A549 (cell line): ENCODE measurements around the gene LGR4. TPM values are rescaled to one million over a fixed set of nuclear protein-coding genes. Genes with fewer than 3 reads are reported as not detected.

Source experiments
- ATAC-seq, 2 experiments: fragments of 200-7000 bp in 1 of 2; fragments of >200 bp in 1 of 2; cut with Nextera tagmentation in 1 of 2; cut with Tn5 transposase in 1 of 2; 3 replicates each; pipeline versions ENCODE4 v1.8.0 to v1.9.1; 2018 to 2020; ENCODE audit warnings: mild to moderate bottlenecking in 1 of 2, moderate library complexity in 1 of 2
- CTCF ChIA-PET: fragments of 300-600 bp; sonication (Branson Sonifier 250); formaldehyde crosslinking; extraction: SDS; loops from one replicate; lab custom pipeline; 2021; ENCODE audit warnings: antibody characterized with exemption, inconsistent platforms; lab: Yijun Ruan, JAX
- POLR2A ChIA-PET: fragments of 350-600 bp; formaldehyde crosslinking; extraction: SDS; loops from one replicate; lab custom pipeline; 2021; ENCODE audit warnings: antibody characterized with exemption, inconsistent platforms; lab: Yijun Ruan, JAX
- DNase-seq, 2 experiments: peaks; one replicate each; pipeline versions ENCODE4 v3.0.0 to v3.0.0-alpha.2; 2011 to 2016; ENCODE audit warnings: low read depth in 1 of 2, low spot score in 1 of 2
- FAIRE-seq: peaks from 2 replicates; lab custom pipeline; 2011; peaks lifted over from hg19 to GRCh38; lab: Jason Lieb, UNC
- H3K27ac ChIP-seq, 2 experiments: fragments of >200 bp; sonication (Bioruptor Twin); formaldehyde crosslinking; 3 replicates each; pipeline ENCODE4 v1.5.1; 2016 to 2017
- H3K4me1 ChIP-seq: fragments of >200 bp; sonication (Bioruptor Twin); formaldehyde crosslinking; 3 replicates; pipeline ENCODE4 v1.6.1; 2016
- H3K4me2 ChIP-seq: fragments of >200 bp; sonication (Bioruptor Twin); formaldehyde crosslinking; 3 replicates; pipeline ENCODE4 v1.6.1; 2016
- H3K4me3 ChIP-seq: fragments of >200 bp; sonication (Bioruptor Twin); formaldehyde crosslinking; 3 replicates; pipeline ENCODE4 v1.5.1; 2016
- H3K9me3 ChIP-seq: fragments of >200 bp; sonication (Bioruptor Twin); formaldehyde crosslinking; 3 replicates; pipeline ENCODE4 v1.6.1; 2016
- CBX2 ChIP-seq: fragments of 200-600 bp; sonication (generic); IDR thresholded peaks from 2 replicates; pipeline ENCODE4 v1.6.1; 2016; ENCODE audit warnings: low read depth, mild to moderate bottlenecking, borderline replicate concordance
- CBX8 ChIP-seq: fragments of 200-600 bp; sonication (generic); IDR thresholded peaks from 2 replicates; pipeline ENCODE4 v1.6.1; 2016
- CEBPB ChIP-seq, 2 experiments: fragments of >200 bp in 1 of 2; sonication (Bioruptor Twin) in 1 of 2; formaldehyde crosslinking in 1 of 2; IDR thresholded peaks; 2 replicates each; pipeline ENCODE4 v1.6.1; 2012 to 2016
- CHD2 ChIP-seq: fragments of 150-350 bp; IDR thresholded peaks from 2 replicates; pipeline ENCODE4 v1.6.1; 2014; ENCODE audit warnings: low read length; ENCODE audit not compliant: partially characterized antibody
- EHF ChIP-seq: fragments of 250-450 bp; sonication (Bioruptor Pico); IDR thresholded peaks from 2 replicates; pipeline ENCODE4 v1.5.0; 2020; ENCODE audit warnings: mild to moderate bottlenecking
- EHMT2 ChIP-seq: fragments of 200-600 bp; sonication (generic); IDR thresholded peaks from 2 replicates; pipeline ENCODE4 v1.6.1; 2016; ENCODE audit warnings: antibody characterized with exemption, low read depth, mild to moderate bottlenecking, moderate library complexity
- FOSB ChIP-seq: fragments of 250-450 bp; sonication (Bioruptor Pico); IDR thresholded peaks from 2 replicates; pipeline ENCODE4 v1.5.0; 2020; ENCODE audit warnings: mild to moderate bottlenecking, moderate library complexity
- HDAC2 ChIP-seq: fragments of 200-600 bp; sonication (generic); IDR thresholded peaks from 2 replicates; pipeline ENCODE4 v1.6.1; 2016
- HES2 ChIP-seq: fragments of >200 bp; sonication (Bioruptor Twin); formaldehyde crosslinking; IDR thresholded peaks from 2 replicates; pipeline ENCODE4 v1.6.1; 2016
- JUN ChIP-seq, 2 experiments: fragments of >200 bp; sonication (Bioruptor Twin); formaldehyde crosslinking; IDR thresholded peaks; 2 replicates in 1 of 2; 3 replicates in 1 of 2; pipeline ENCODE4 v1.6.1; 2016 to 2017
- KDM1A ChIP-seq: fragments of 200-600 bp; sonication (generic); IDR thresholded peaks from 2 replicates; pipeline ENCODE4 v1.6.1; 2016; ENCODE audit warnings: low read depth, mild to moderate bottlenecking
- KDM5A ChIP-seq: fragments of 200-600 bp; sonication (generic); IDR thresholded peaks from 2 replicates; pipeline ENCODE4 v1.6.1; 2016; ENCODE audit warnings: antibody characterized with exemption, mild to moderate bottlenecking
- MAFK ChIP-seq: fragments of 450-650 bp; IDR thresholded peaks from 2 replicates; pipeline ENCODE4 v1.6.1; 2014; ENCODE audit not compliant: partially characterized antibody
- MAZ ChIP-seq: fragments of 150-350 bp; IDR thresholded peaks from 2 replicates; pipeline ENCODE4 v1.6.1; 2014; ENCODE audit warnings: antibody characterized with exemption, low read depth, low read length, borderline replicate concordance
- MYC ChIP-seq: IDR thresholded peaks from 2 replicates; pipeline ENCODE4 v1.6.1; 2012; ENCODE audit warnings: mild to moderate bottlenecking, inconsistent platforms, low read length, improper control_type of control experiment, borderline replicate concordance
- NPAS2 ChIP-seq: fragments of 250-450 bp; sonication (Bioruptor Pico); IDR thresholded peaks from 2 replicates; pipeline ENCODE4 v1.8.0; 2022; ENCODE audit warnings: mild to moderate bottlenecking, moderate library complexity, borderline replicate concordance
- PBX3 ChIP-seq: IDR thresholded peaks from 2 replicates; pipeline ENCODE4 v1.6.1; 2012
- RAD21 ChIP-seq, 2 experiments: fragments of >200 bp in 1 of 2; sonication (Bioruptor Twin) in 1 of 2; formaldehyde crosslinking in 1 of 2; IDR thresholded peaks in 1 of 2; conservative IDR thresholded peaks in 1 of 2; 2 replicates in 1 of 2; 3 replicates in 1 of 2; pipeline ENCODE4 v1.6.1; 2012 to 2018; ENCODE audit warnings: inconsistent platforms in 1 of 2
- RFX5 ChIP-seq: fragments of 450-650 bp; IDR thresholded peaks from 2 replicates; pipeline ENCODE4 v1.7.1; 2014; ENCODE audit warnings: antibody characterized with exemption, mild to moderate bottlenecking, moderate library complexity
- TP53 ChIP-seq: fragments of 250-450 bp; sonication (Bioruptor Pico); IDR thresholded peaks from 2 replicates; pipeline ENCODE4 v1.5.0; 2021; ENCODE audit warnings: mild to moderate bottlenecking, moderate library complexity
- ZNF302 ChIP-seq: fragments of 250-450 bp; sonication (Bioruptor Pico); IDR thresholded peaks from 2 replicates; pipeline ENCODE4 v1.9.0; 2021; ENCODE audit warnings: inconsistent platforms, mild to moderate bottlenecking, moderate library complexity
- WGBS: methylation state at CpG from one replicate; pipeline ENCODE4 v1.1.6; 2017; ENCODE audit errors: missing lambda C conversion rate; 5-methylcytosine and 5-hydroxymethylcytosine counted together
- polyA plus RNA-seq, 4 experiments: library from polyadenylated mRNA; depleted of rRNA in 3 of 4; stranded (reverse); fragments of >200 nt; fragmentation: RNase III in 1 of 4; extraction: RNeasy Plus Mini Kit Qiagen cat#74134 plus additional on column Dnase treatment in 1 of 4; gene quantifications; 2 replicates in 3 of 4; 3 replicates in 1 of 4; pipeline ENCODE4 v1.2.3, GENCODE V29; 2011 to 2017
- TF ChIP-seq, protein P1 (sequence below): fragments of 250-450 bp; sonication (Bioruptor Pico); IDR thresholded peaks from 2 replicates; pipeline ENCODE4 v1.5.0; 2021; ENCODE audit warnings: mild to moderate bottlenecking, moderate library complexity, borderline replicate concordance
- TF ChIP-seq, protein P2 (sequence below): fragments of >200 bp; sonication (Bioruptor Twin); formaldehyde crosslinking; IDR thresholded peaks from 3 replicates; pipeline ENCODE4 v1.5.1; 2016
- TF ChIP-seq, protein P3 (sequence below): IDR thresholded peaks from 2 replicates; pipeline ENCODE4 v1.6.1; 2012; ENCODE audit warnings: low read depth, borderline replicate concordance

The LGR4 gene
- polyA plus RNA-seq, 2 of the 4 experiments (the other 2 are of a cell fraction), result 41.2 to 130 TPM

- TF ChIP-seq RFX5, result no peak
- TF ChIP-seq EHMT2, result no peak
- no peak for TF ChIP-seq RAD21 (conservative IDR thresholded peaks at IDR 0.05 in 1 of 2, IDR thresholded peaks at IDR 0.05 in 1 of 2)
- TF ChIP-seq PBX3, result no peak
Measured at GRCh38 chr11:27367881-27368280, 104.7 kb downstream of the LGR4 start (continued).

GRCh38 chr11:27363576-27364117 lies 108.9 kb downstream of the LGR4 start:
- POLR2A ChIA-PET, result interaction anchor here (1.0 to 1.1 kb wide), 2 partner anchors 11 to 109 kb away, joined by 4 to 14 read pairs; partner anchors contain the start of gene LGR4
- CTCF ChIA-PET, result interaction anchor here (0.7 to 1.8 kb wide), 8 partner anchors 11 to 180 kb away, joined by 3 to 5 read pairs (median 4); no protein-coding TSS in a partner anchor
- Histone ChIP-seq H3K9me3 (no peaks in the 10 kb centered on the region), H3K4me1 (peaks cover 45% of the 10 kb centered on the region), H3K4me3 (peak overlapping the region; percentile 65)
- WGBS, result 23% methylated on average over 13 of the region's 13 CpGs
- DNase-seq (no peak), ATAC-seq (peak; percentile 4 to 20; a peak in 3 of 6 replicates), FAIRE-seq (no peak)
- no peak for TF ChIP-seq CBX8
- TF ChIP-seq, protein P1, sequence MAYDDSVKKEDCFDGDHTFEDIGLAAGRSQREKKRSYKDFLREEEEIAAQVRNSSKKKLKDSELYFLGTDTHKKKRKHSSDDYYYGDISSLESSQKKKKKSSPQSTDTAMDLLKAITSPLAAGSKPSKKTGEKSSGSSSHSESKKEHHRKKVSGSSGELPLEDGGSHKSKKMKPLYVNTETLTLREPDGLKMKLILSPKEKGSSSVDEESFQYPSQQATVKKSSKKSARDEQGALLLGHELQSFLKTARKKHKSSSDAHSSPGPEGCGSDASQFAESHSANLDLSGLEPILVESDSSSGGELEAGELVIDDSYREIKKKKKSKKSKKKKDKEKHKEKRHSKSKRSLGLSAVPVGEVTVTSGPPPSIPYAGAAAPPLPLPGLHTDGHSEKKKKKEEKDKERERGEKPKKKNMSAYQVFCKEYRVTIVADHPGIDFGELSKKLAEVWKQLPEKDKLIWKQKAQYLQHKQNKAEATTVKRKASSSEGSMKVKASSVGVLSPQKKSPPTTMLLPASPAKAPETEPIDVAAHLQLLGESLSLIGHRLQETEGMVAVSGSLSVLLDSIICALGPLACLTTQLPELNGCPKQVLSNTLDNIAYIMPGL (CRISPR knock-in tag), result no peak
- TF ChIP-seq MAFK, result peak; percentile 95
- no peak for TF ChIP-seq CHD2
- no peak for TF ChIP-seq KDM1A
- 0 out of 5 replicates have a peak, but pooled peaks of 1 of the 2 experiments have one; percentile 64 for TF ChIP-seq JUN (IDR thresholded peaks at IDR 0.05)
- no peak for TF ChIP-seq TP53 (CRISPR knock-in tag)
- 0 out of 2 replicates have a peak, but pooled peaks have one; percentile 12 for TF ChIP-seq FOSB (CRISPR knock-in tag)
- TF ChIP-seq, protein P2, sequence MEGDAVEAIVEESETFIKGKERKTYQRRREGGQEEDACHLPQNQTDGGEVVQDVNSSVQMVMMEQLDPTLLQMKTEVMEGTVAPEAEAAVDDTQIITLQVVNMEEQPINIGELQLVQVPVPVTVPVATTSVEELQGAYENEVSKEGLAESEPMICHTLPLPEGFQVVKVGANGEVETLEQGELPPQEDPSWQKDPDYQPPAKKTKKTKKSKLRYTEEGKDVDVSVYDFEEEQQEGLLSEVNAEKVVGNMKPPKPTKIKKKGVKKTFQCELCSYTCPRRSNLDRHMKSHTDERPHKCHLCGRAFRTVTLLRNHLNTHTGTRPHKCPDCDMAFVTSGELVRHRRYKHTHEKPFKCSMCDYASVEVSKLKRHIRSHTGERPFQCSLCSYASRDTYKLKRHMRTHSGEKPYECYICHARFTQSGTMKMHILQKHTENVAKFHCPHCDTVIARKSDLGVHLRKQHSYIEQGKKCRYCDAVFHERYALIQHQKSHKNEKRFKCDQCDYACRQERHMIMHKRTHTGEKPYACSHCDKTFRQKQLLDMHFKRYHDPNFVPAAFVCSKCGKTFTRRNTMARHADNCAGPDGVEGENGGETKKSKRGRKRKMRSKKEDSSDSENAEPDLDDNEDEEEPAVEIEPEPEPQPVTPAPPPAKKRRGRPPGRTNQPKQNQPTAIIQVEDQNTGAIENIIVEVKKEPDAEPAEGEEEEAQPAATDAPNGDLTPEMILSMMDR, result no peak
- TF ChIP-seq, protein P3, sequence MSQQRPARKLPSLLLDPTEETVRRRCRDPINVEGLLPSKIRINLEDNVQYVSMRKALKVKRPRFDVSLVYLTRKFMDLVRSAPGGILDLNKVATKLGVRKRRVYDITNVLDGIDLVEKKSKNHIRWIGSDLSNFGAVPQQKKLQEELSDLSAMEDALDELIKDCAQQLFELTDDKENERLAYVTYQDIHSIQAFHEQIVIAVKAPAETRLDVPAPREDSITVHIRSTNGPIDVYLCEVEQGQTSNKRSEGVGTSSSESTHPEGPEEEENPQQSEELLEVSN, result no peak
- TF ChIP-seq, all 56 proteins: peak for 3
- H3K4me2 ChIP-seq, result peak overlapping the region; percentile 96
- H3K27ac ChIP-seq, result peak overlapping the region; percentile 83 to 92

DNA sequence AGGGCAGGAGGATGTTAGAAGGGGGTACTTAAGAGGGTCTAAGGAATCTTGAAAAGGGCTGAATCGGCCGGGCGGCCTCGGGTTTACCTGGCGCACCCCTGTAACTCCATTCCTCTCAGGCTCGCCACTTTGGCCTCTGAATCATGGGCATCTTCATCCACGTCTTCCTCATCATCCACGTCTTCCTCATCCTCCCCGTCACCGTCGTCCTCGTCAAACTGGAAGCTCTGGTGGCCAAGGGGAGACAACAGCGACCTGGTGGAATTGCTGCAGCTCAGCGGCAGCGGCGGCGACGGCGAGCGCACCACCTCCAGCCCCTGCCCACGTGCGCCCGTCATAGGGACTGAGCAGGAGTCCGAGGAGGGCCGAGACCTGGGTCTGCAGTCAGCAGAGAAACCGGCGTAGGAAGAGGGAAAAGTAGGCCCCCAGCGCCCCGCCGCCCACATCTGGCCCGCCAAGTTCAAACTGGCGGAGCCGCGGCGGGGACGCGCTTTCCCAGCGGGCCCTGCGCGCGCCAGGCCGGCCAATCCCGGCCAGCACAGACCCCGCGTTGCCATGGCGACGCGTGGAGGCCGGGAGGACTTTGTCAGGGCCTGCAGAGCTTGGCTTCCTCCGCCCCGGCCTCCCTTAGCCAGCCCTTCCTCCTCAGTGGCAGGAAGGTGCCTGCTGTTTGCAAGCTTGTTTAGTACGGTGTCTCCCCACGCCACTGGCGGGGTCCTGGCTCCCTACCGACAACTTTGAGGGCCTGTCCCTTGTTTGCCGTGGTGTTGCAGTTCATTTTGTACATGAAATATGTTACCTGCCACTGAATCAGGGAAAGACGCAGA lies 109.6 kb downstream of the LGR4 start, which contains the start of gene CCDC34:
Gene CCDC34, minus strand, starts transcription at position 467 of the 827 bp plus-strand sequence. Its CDS starts 21 bp downstream, at position 446.
- Histone ChIP-seq H3K4me3 (peak within 1 kb of the TSS; percentile 65), H3K4me2 (peak within 1 kb of the TSS; percentile 96), H3K9me3 (no peaks in the 10 kb centered on the region), H3K4me1 (peaks cover 51% of the 10 kb centered on the region), H3K27ac (peak within 1 kb of the TSS; percentile 83 to 92)
- ATAC-seq (peak; percentile 96), FAIRE-seq (no peak), DNase-seq (peak; percentile 87 to 93)
- CTCF ChIA-PET, result interaction anchor here (0.7 to 1.8 kb wide), 7 partner anchors 11 to 136 kb away, joined by 3 to 5 read pairs (median 3); no protein-coding TSS in a partner anchor
- 3% methylated on average over 47 of the region's 57 CpGs for WGBS
- POLR2A ChIA-PET, result interaction anchor here (1.0 to 1.1 kb wide), 3 partner anchors 11 to 110 kb away, joined by 3 to 14 read pairs (median 4); partner anchors contain the start of gene LGR4
- TF ChIP-seq KDM5A, result peak; percentile 59; the same call in 1 of the 2 replicates
- TF ChIP-seq KDM1A, result no peak
- TF ChIP-seq MAZ, result no peak
- TF ChIP-seq HES2, result no peak
- TF ChIP-seq NPAS2 (CRISPR knock-in tag), result no peak
- no peak for TF ChIP-seq MAFK
- TF ChIP-seq MYC, result peak; percentile 35; the same call in 1 of the 2 replicates
- TF ChIP-seq CEBPB (IDR thresholded peaks at IDR 0.05), result no peak
- 0 out of 2 replicates have a peak, but pooled peaks have one; percentile 22 for TF ChIP-seq HDAC2
- TF ChIP-seq CBX2, result no peak
- TF ChIP-seq EHF (CRISPR knock-in tag), result peak; percentile 24; the same call in 1 of the 2 replicates
- TF ChIP-seq, protein P1 (CRISPR knock-in tag), result no peak
- TF ChIP-seq ZNF302 (CRISPR knock-in tag), result no peak
